ENCODE data around the gene ZNF445.
"Not testable (repeated sequence)": the region's sequence is repeated elsewhere in the genome, so short reads cannot be mapped to it uniquely, and the experiment has no call there.

ZNF445 gene

GRCh38 chr3:44474886-44475285 is 2.6 kb downstream of the ZNF445 start:
- not testable (repeated sequence) for DNase-seq

- DNase-seq, result no peak
These were observed 7.0 kb downstream of the ZNF445 start for GRCh38 chr3:44470430-44470829.

GRCh38 chr3:44469914-44470313 is 7.6 kb downstream of the ZNF445 start:
- DNase-seq, result no peak

GRCh38 chr3:44468572-44469520 is 8.6 kb downstream of the ZNF445 start:
- no peak for DNase-seq

- DNase-seq, result not testable (repeated sequence)
These were observed 9.4 kb downstream of the ZNF445 start for GRCh38 chr3:44468099-44468537.

GRCh38 chr3:44467241-44467640 is 10.2 kb downstream of the ZNF445 start:
- no peak for DNase-seq

- not testable (repeated sequence) for DNase-seq
These were observed 12.6 kb downstream of the ZNF445 start for GRCh38 chr3:44464920-44465319.

GRCh38 chr3:44464509-44464908 is 13.0 kb downstream of the ZNF445 start:
- DNase-seq, result no peak

GRCh38 chr3:44460050-44460449 is 17.4 kb downstream of the ZNF445 start:
- not testable (repeated sequence) for DNase-seq

GRCh38 chr3:44455318-44455717 is 22.2 kb downstream of the ZNF445 start:
- no peak for DNase-seq

GRCh38 chr3:44454258-44454657 is 23.2 kb downstream of the ZNF445 start:
- no peak for DNase-seq

- DNase-seq, result no peak
These were observed 26.0 kb downstream of the ZNF445 start for GRCh38 chr3:44451441-44451840.

GRCh38 chr3:44446929-44447328 is 30.5 kb downstream of the ZNF445 start:
- DNase-seq, result no peak

GRCh38 chr3:44445786-44446185 is 31.7 kb downstream of the ZNF445 start:
- DNase-seq, result no peak

- DNase-seq, result no peak
These were observed 32.4 kb downstream of the ZNF445 start for GRCh38 chr3:44444896-44445691.

- DNase-seq, result no peak
These were observed 33.0 kb downstream of the ZNF445 start for GRCh38 chr3:44444437-44444836.

- DNase-seq, result no peak
These were observed 34.7 kb downstream of the ZNF445 start for GRCh38 chr3:44442596-44443309.

- DNase-seq, result no peak
These were observed 37.8 kb downstream of the ZNF445 start for GRCh38 chr3:44439499-44440295.

- no peak for DNase-seq
These were observed 39.7 kb downstream of the ZNF445 start for GRCh38 chr3:44437800-44438199.

- DNase-seq, result no peak
These were observed 41.3 kb downstream of the ZNF445 start for GRCh38 chr3:44436181-44436580.

GRCh38 chr3:44434834-44435510 is 42.5 kb downstream of the ZNF445 start:
- no peak for DNase-seq

GRCh38 chr3:44430466-44430865 is 47.0 kb downstream of the ZNF445 start:
- DNase-seq, result no peak
